Measurements from ENCODE around the gene TARM1. TPM values are rescaled to one million over a fixed set of nuclear protein-coding genes. Genes with fewer than 3 reads are reported as not detected.

Gene TARM1
- total RNA-seq (not detected), polyA plus RNA-seq (not detected), total RNA-seq (not detected)

- peaks cover 0 to 45% (median 11%) of the 10 kb centered on the region in 11 donors for H3K9me3 Mint-ChIP-seq
- no peak within 1 kb of the TSS for H3K4me3 Mint-ChIP-seq
- Histone ChIP-seq H3K27ac (ENCODE audit: low read depth, low read length) (no peak within 1 kb of the TSS), H3K4me3 (ENCODE audit: low read length) (no peak within 1 kb of the TSS), H3K36me3 (ENCODE audit: control insufficient read depth in 2 of 3, insufficient read depth in 3 of 3, low read length in 3 of 3) (no peaks in the 10 kb centered on the region), H3K27me3 (ENCODE audit: control insufficient read depth in 2 of 2, insufficient read depth in 2 of 2, low read length in 2 of 2) (no peaks in the 10 kb centered on the region), H3K4me1 (ENCODE audit: control insufficient read depth in 2 of 2, insufficient read depth in 2 of 2, low read length in 2 of 2) (no peaks in the 10 kb centered on the region), H3K9me3 (ENCODE audit: control insufficient read depth in 2 of 3, low read length in 3 of 3) (peaks cover 0 to 7% (median 0%) of the 10 kb centered on the region in 3 experiments)
- ATAC-seq (no peak), DNase-seq (no peak)
- no peak within 1 kb of the TSS for H3K27ac Mint-ChIP-seq
- ChIA-PET POLR2A (no interaction called here), CTCF (no interaction called here)
- H3K4me1 Mint-ChIP-seq, result no peaks in the 10 kb centered on the region
- peaks cover 0 to 3% (median 0%) of the 10 kb centered on the region in 5 donors for H3K36me3 Mint-ChIP-seq
- intact Hi-C loops (cut with micrococcal nuclease), result no loop called here
- H3K27me3 Mint-ChIP-seq, result peaks cover 0 to 8% (median 0%) of the 10 kb centered on the region in 5 donors
Measured at GRCh38 chr19:54081032-54081431, at the start of gene TARM1. Gene TARM1, minus strand, starts transcription at chr19:54081365. Its CDS starts 25 bp downstream, at chr19:54081340.

GRCh38 chr19:54129617-54129996 is 48.4 kb upstream of the TARM1 start:
- peaks cover 0 to 4% of the 10 kb centered on the region in 2 donors for H3K4me1 ChIP-seq (ENCODE audit: control insufficient read depth in 2 of 2, insufficient read depth in 2 of 2, low read length in 2 of 2)
- CTCF ChIA-PET, result no interaction called here
- Mint-ChIP-seq H3K4me1 (peaks cover 0 to 5% (median 5%) of the 10 kb centered on the region in 7 donors), H3K27ac (no peak overlapping the region), H3K4me3 (no peak overlapping the region), H3K36me3 (peaks cover 4 to 25% (median 8%) of the 10 kb centered on the region in 5 donors), H3K9me3 (no peaks in the 10 kb centered on the region), H3K27me3 (no peaks in the 10 kb centered on the region)
- no peaks in the 10 kb centered on the region for H3K9me3 ChIP-seq (ENCODE audit: control insufficient read depth in 2 of 3, low read length in 3 of 3)
- H3K36me3 ChIP-seq (ENCODE audit: control insufficient read depth in 2 of 3, insufficient read depth in 3 of 3, low read length in 3 of 3), result peaks cover 3 to 70% (median 14%) of the 10 kb centered on the region in 3 experiments
- intact Hi-C loops (cut with micrococcal nuclease), result no loop called here
- POLR2A ChIA-PET, result no interaction called here
- ATAC-seq, result no peak
- DNase-seq, result no peak
- H3K27me3 ChIP-seq (ENCODE audit: control insufficient read depth in 2 of 2, insufficient read depth in 2 of 2, low read length in 2 of 2), result no peaks in the 10 kb centered on the region
- no peak overlapping the region for H3K27ac ChIP-seq (ENCODE audit: low read depth, low read length)
- no peak overlapping the region for H3K4me3 ChIP-seq (ENCODE audit: low read length)

GRCh38 chr19:54128796-54129616 is 47.8 kb upstream of the TARM1 start:
- intact Hi-C loops (cut with micrococcal nuclease), result no loop called here
- ChIA-PET CTCF (no interaction called here), POLR2A (no interaction called here)
- ATAC-seq, result no peak
- Histone ChIP-seq H3K27ac (ENCODE audit: low read depth, low read length) (no peak overlapping the region), H3K4me3 (ENCODE audit: low read length) (no peak overlapping the region), H3K4me1 (ENCODE audit: control insufficient read depth in 2 of 2, insufficient read depth in 2 of 2, low read length in 2 of 2) (peaks cover 0 to 4% of the 10 kb centered on the region in 2 donors), H3K9me3 (ENCODE audit: control insufficient read depth in 2 of 3, low read length in 3 of 3) (no peaks in the 10 kb centered on the region), H3K27me3 (ENCODE audit: control insufficient read depth in 2 of 2, insufficient read depth in 2 of 2, low read length in 2 of 2) (no peaks in the 10 kb centered on the region), H3K36me3 (ENCODE audit: control insufficient read depth in 2 of 3, insufficient read depth in 3 of 3, low read length in 3 of 3) (peaks cover 6 to 76% (median 19%) of the 10 kb centered on the region in 3 experiments)
- DNase-seq, result no peak
- H3K36me3 Mint-ChIP-seq, result peaks cover 2 to 25% (median 8%) of the 10 kb centered on the region in 5 donors
- no peak overlapping the region for H3K4me3 Mint-ChIP-seq
- no peaks in the 10 kb centered on the region for H3K9me3 Mint-ChIP-seq
- no peak overlapping the region for H3K27ac Mint-ChIP-seq
- peaks cover 0 to 2% (median 0%) of the 10 kb centered on the region in 7 donors for H3K4me1 Mint-ChIP-seq
- H3K27me3 Mint-ChIP-seq, result no peaks in the 10 kb centered on the region

- Mint-ChIP-seq H3K4me1 (no peaks in the 10 kb centered on the region), H3K36me3 (peaks cover 3 to 27% (median 8%) of the 10 kb centered on the region in 5 donors), H3K4me3 (no peak overlapping the region), H3K27ac (no peak overlapping the region), H3K9me3 (no peaks in the 10 kb centered on the region), H3K27me3 (no peaks in the 10 kb centered on the region)
- ChIA-PET CTCF (no interaction called here), POLR2A (no interaction called here)
- Histone ChIP-seq H3K4me3 (ENCODE audit: low read length) (no peak overlapping the region), H3K27ac (ENCODE audit: low read depth, low read length) (no peak overlapping the region), H3K4me1 (ENCODE audit: control insufficient read depth in 2 of 2, insufficient read depth in 2 of 2, low read length in 2 of 2) (no peaks in the 10 kb centered on the region), H3K27me3 (ENCODE audit: control insufficient read depth in 2 of 2, insufficient read depth in 2 of 2, low read length in 2 of 2) (no peaks in the 10 kb centered on the region), H3K9me3 (ENCODE audit: control insufficient read depth in 2 of 3, low read length in 3 of 3) (no peaks in the 10 kb centered on the region), H3K36me3 (ENCODE audit: control insufficient read depth in 2 of 3, insufficient read depth in 3 of 3, low read length in 3 of 3) (peaks cover 9 to 82% (median 20%) of the 10 kb centered on the region in 3 experiments)
- DNase-seq (no peak), ATAC-seq (no peak)
- intact Hi-C loops (cut with micrococcal nuclease), result no loop called here
Measured at GRCh38 chr19:54128441-54128725, 47.2 kb upstream of the TARM1 start.

- Mint-ChIP-seq H3K4me3 (no peak overlapping the region), H3K36me3 (peaks cover 5 to 30% (median 8%) of the 10 kb centered on the region in 5 donors), H3K27me3 (no peaks in the 10 kb centered on the region), H3K9me3 (no peaks in the 10 kb centered on the region), H3K27ac (no peak overlapping the region), H3K4me1 (no peaks in the 10 kb centered on the region)
- intact Hi-C loops (cut with micrococcal nuclease), result no loop called here
- H3K4me3 ChIP-seq (ENCODE audit: low read length), result no peak overlapping the region
- H3K27me3 ChIP-seq (ENCODE audit: control insufficient read depth in 2 of 2, insufficient read depth in 2 of 2, low read length in 2 of 2), result no peaks in the 10 kb centered on the region
- H3K27ac ChIP-seq (ENCODE audit: low read depth, low read length), result no peak overlapping the region
- H3K4me1 ChIP-seq (ENCODE audit: control insufficient read depth in 2 of 2, insufficient read depth in 2 of 2, low read length in 2 of 2), result no peaks in the 10 kb centered on the region
- ATAC-seq (no peak), DNase-seq (no peak)
- H3K36me3 ChIP-seq (ENCODE audit: control insufficient read depth in 2 of 3, insufficient read depth in 3 of 3, low read length in 3 of 3), result peaks cover 9 to 87% (median 20%) of the 10 kb centered on the region in 3 experiments
- ChIA-PET POLR2A (interaction anchor here (1.2 kb wide), 1 partner anchor 32 kb away, joined by 4 read pairs; the partner anchor contains the start of gene LENG1), CTCF (no interaction called here)
- H3K9me3 ChIP-seq (ENCODE audit: control insufficient read depth in 2 of 3, low read length in 3 of 3), result no peaks in the 10 kb centered on the region
Measured at GRCh38 chr19:54127688-54128440, 46.7 kb upstream of the TARM1 start.

- POLR2A ChIA-PET, result no interaction called here
- H3K4me1 Mint-ChIP-seq, result no peaks in the 10 kb centered on the region
- no peaks in the 10 kb centered on the region for H3K9me3 Mint-ChIP-seq
- H3K4me3 ChIP-seq (ENCODE audit: low read length), result no peak overlapping the region
- H3K27me3 Mint-ChIP-seq, result no peaks in the 10 kb centered on the region
- no peaks in the 10 kb centered on the region for H3K9me3 ChIP-seq (ENCODE audit: control insufficient read depth in 2 of 3, low read length in 3 of 3)
- H3K36me3 Mint-ChIP-seq, result peaks cover 7 to 35% (median 11%) of the 10 kb centered on the region in 5 donors
- CTCF ChIA-PET, result no interaction called here
- no peak for ATAC-seq
- no peak for DNase-seq
- H3K4me3 Mint-ChIP-seq, result no peak overlapping the region
- H3K27me3 ChIP-seq (ENCODE audit: control insufficient read depth in 2 of 2, insufficient read depth in 2 of 2, low read length in 2 of 2), result no peaks in the 10 kb centered on the region
- intact Hi-C loops (cut with micrococcal nuclease), result no loop called here
- no peak overlapping the region for H3K27ac ChIP-seq (ENCODE audit: low read depth, low read length)
- H3K36me3 ChIP-seq (ENCODE audit: control insufficient read depth in 2 of 3, insufficient read depth in 3 of 3, low read length in 3 of 3), result peaks cover 9 to 93% (median 24%) of the 10 kb centered on the region in 3 experiments
- no peak overlapping the region for H3K27ac Mint-ChIP-seq
- H3K4me1 ChIP-seq (ENCODE audit: control insufficient read depth in 2 of 2, insufficient read depth in 2 of 2, low read length in 2 of 2), result no peaks in the 10 kb centered on the region
Measured at GRCh38 chr19:54125713-54126112, 44.5 kb upstream of the TARM1 start.

Measured in naive thymus-derived CD4-positive, alpha-beta T cell (primary cell).